HCT116 (cell line): ENCODE measurements around the gene TPX2. TPM values are rescaled to one million over a fixed set of nuclear protein-coding genes. Genes with fewer than 3 reads are reported as not detected.

ENCODE experiments used
- ATAC-seq: fragments of 200-7000 bp; cut with Tn5 transposase; 2 replicates; pipeline ENCODE4 v1.9.1; 2020; ENCODE audit warnings: mild to moderate bottlenecking, moderate library complexity
- BruUV-seq: library from RNA; stranded (reverse); fragments of 400-500 nt; replicated peaks from 2 replicates; lab custom pipeline; 2021; lab: Mats Ljungman, UMichigan
- CTCF ChIA-PET: fragments of 300-600 bp; sonication (Branson Sonifier 250); formaldehyde crosslinking; loops from one replicate; lab custom pipeline; 2021; ENCODE audit warnings: antibody characterized with exemption; lab: Charles Lee
- POLR2A ChIA-PET: fragments of 300-600, 350-600 bp; sonication (Branson Sonifier 250); formaldehyde crosslinking; loops from one replicate; lab custom pipeline; 2021; ENCODE audit warnings: antibody characterized with exemption; lab: Charles Lee
- RAD21 ChIA-PET, 2 experiments: fragments of 300-600 bp; sonication (Branson Sonifier 250); formaldehyde crosslinking; loops; one replicate each; lab custom pipeline; 2023; ENCODE audit warnings: low total read pairs in 2 of 2; ENCODE audit not compliant: uncharacterized antibody in 2 of 2, unreplicated experiment in 2 of 2, low non-redundant PET in 1 of 2; lab: Charles Lee
- DNase-seq: peaks from one replicate; pipeline ENCODE4 v3.0.0-alpha.2; 2010; ENCODE audit warnings: low read depth, low spot score
- H2AFZ ChIP-seq: fragments of 200-600 bp; shearing (Covaris generic), sonication (generic); 2 replicates; pipeline ENCODE4 v1.6.1; 2017; ENCODE audit warnings: low read depth, mixed run types, mixed read lengths, antibody characterized with exemption, low read length; ENCODE audit not compliant: poor library complexity, severe bottlenecking
- H3K27ac ChIP-seq: 2 replicates; pipeline ENCODE4 v1.5.1; 2012; ENCODE audit warnings: low read depth, low read length
- H3K27me3 ChIP-seq: fragments of 200-600 bp; sonication (generic); 2 replicates; pipeline ENCODE4 v1.6.1; 2016; ENCODE audit warnings: mixed run types, low read length, mixed read lengths; ENCODE audit not compliant: insufficient read depth
- H3K36me3 ChIP-seq, 2 experiments: fragments of 200-500 bp in 1 of 2; fragments of 200-600 bp in 1 of 2; sonication (Bioruptor generic) in 1 of 2; sonication (generic) in 1 of 2; 2 replicates each; pipeline versions ENCODE4 v1.5.1 to v1.6.1; 2014 to 2016; ENCODE audit warnings: low read length in 2 of 2, inconsistent platforms in 1 of 2, mixed read lengths in 1 of 2, mixed run types in 1 of 2; ENCODE audit not compliant: insufficient read depth in 2 of 2, control insufficient read depth in 1 of 2
- H3K4me1 ChIP-seq, 2 experiments: fragments of 200-600 bp in 1 of 2; sonication (generic) in 1 of 2; 2 replicates each; pipeline versions ENCODE4 v1.5.1 to v1.6.1; 2012 to 2017; ENCODE audit warnings: low read length in 2 of 2, inconsistent platforms in 1 of 2, mild to moderate bottlenecking in 1 of 2, mixed read lengths in 1 of 2, mixed run types in 1 of 2, moderate library complexity in 1 of 2; ENCODE audit not compliant: insufficient read depth in 2 of 2, control insufficient read depth in 1 of 2
- H3K4me2 ChIP-seq: fragments of 200-600 bp; sonication (generic); 2 replicates; pipeline ENCODE4 v1.6.1; 2017; ENCODE audit warnings: mixed run types, low read length, mixed read lengths
- H3K4me3 ChIP-seq, 2 experiments: fragments of 200-600 bp in 1 of 2; sonication (generic) in 1 of 2; replicated peaks in 1 of 2; 2 replicates each; pipeline ENCODE4 v1.5.1; 2011 to 2016; ENCODE audit warnings: low read length in 2 of 2, control low read depth in 1 of 2, low read depth in 1 of 2, mild to moderate bottlenecking in 1 of 2, mixed read lengths in 1 of 2, mixed run types in 1 of 2
- H3K79me2 ChIP-seq: fragments of 200-600 bp; sonication (generic); 2 replicates; pipeline ENCODE4 v1.6.1; 2017; ENCODE audit warnings: mild to moderate bottlenecking, mixed run types, low read length, moderate library complexity, mixed read lengths; ENCODE audit not compliant: insufficient read depth
- H3K9ac ChIP-seq: fragments of 200-600 bp; sonication (generic); 2 replicates; pipeline ENCODE4 v1.6.1; 2016; ENCODE audit warnings: low read length, mixed read lengths
- H3K9me2 ChIP-seq: fragments of 200-600 bp; sonication (generic), shearing (Covaris generic); 2 replicates; pipeline ENCODE4 v1.6.1; 2017; ENCODE audit warnings: mixed run types, mild to moderate bottlenecking, moderate library complexity; ENCODE audit not compliant: insufficient read depth
- H3K9me3 ChIP-seq, 2 experiments: fragments of 200-500 bp in 1 of 2; fragments of 200-600 bp in 1 of 2; sonication (Bioruptor generic) in 1 of 2; sonication (generic) in 1 of 2; 2 replicates each; pipeline ENCODE4 v1.6.1; 2014 to 2017; ENCODE audit warnings: low read length in 2 of 2, mixed read lengths in 2 of 2, inconsistent platforms in 1 of 2, low read depth in 1 of 2, mild to moderate bottlenecking in 1 of 2, mixed run types in 1 of 2, moderate library complexity in 1 of 2; ENCODE audit not compliant: control insufficient read depth in 1 of 2, insufficient read depth in 1 of 2
- H4K20me1 ChIP-seq: fragments of 200-600 bp; sonication (generic), shearing (Covaris generic); 2 replicates; pipeline ENCODE4 v1.6.1; 2017; ENCODE audit warnings: mixed run types, mild to moderate bottlenecking, moderate library complexity; ENCODE audit not compliant: insufficient read depth
- ATF3 ChIP-seq: IDR thresholded peaks from 2 replicates; pipeline ENCODE4 v1.6.1; 2012
- CBX3 ChIP-seq: IDR thresholded peaks from 2 replicates; pipeline ENCODE4 v1.6.1; 2012; ENCODE audit warnings: low read depth
- CEBPB ChIP-seq: IDR thresholded peaks from 2 replicates; pipeline ENCODE4 v1.6.1; 2012; ENCODE audit warnings: low read depth
- CTCF ChIP-seq, 3 experiments: fragments of 200-600 bp in 1 of 3; sonication (generic) in 1 of 3; IDR thresholded peaks in 2 of 3; conservative IDR thresholded peaks in 1 of 3; 2 replicates each; pipeline ENCODE4 v1.5.1; 2012 to 2017; ENCODE audit warnings: low read depth in 2 of 3, low read length in 2 of 3, antibody characterized with exemption in 1 of 3, borderline replicate concordance in 1 of 3, control low read depth in 1 of 3, mild to moderate bottlenecking in 1 of 3, mixed read lengths in 1 of 3, mixed run types in 1 of 3, moderate library complexity in 1 of 3; ENCODE audit not compliant: insufficient read depth in 1 of 3
- EGR1 ChIP-seq: IDR thresholded peaks from 2 replicates; pipeline ENCODE4 v1.6.1; 2012; ENCODE audit warnings: low read depth
- ELF1 ChIP-seq: IDR thresholded peaks from 2 replicates; pipeline ENCODE4 v1.6.1; 2012; ENCODE audit warnings: low read depth, borderline replicate concordance
- EZH2phosphoT487 ChIP-seq: fragments of 200-600 bp; IDR thresholded peaks from 2 replicates; pipeline ENCODE4 v1.6.1; 2018; ENCODE audit warnings: antibody characterized with exemption, borderline replicate concordance
- FOSL1 ChIP-seq: IDR thresholded peaks from 2 replicates; pipeline ENCODE4 v1.6.1; 2012; ENCODE audit warnings: low read depth
- POLR2A ChIP-seq: IDR thresholded peaks from 2 replicates; pipeline ENCODE4 v1.7.0; 2011; ENCODE audit warnings: borderline replicate concordance; ENCODE audit not compliant: insufficient read depth, insufficient read length; ENCODE audit errors: extremely low read depth
- POLR2AphosphoS5 ChIP-seq: IDR thresholded peaks from 2 replicates; pipeline ENCODE4 v1.6.1; 2011; ENCODE audit warnings: mild to moderate bottlenecking, low read depth, low read length, moderate library complexity
- RAD21 ChIP-seq: IDR thresholded peaks from 2 replicates; pipeline ENCODE4 v1.6.1; 2012; ENCODE audit warnings: low read depth, mild to moderate bottlenecking
- REST ChIP-seq: IDR thresholded peaks from 2 replicates; pipeline ENCODE4 v1.6.1; 2012; ENCODE audit warnings: low read depth
- SIN3A ChIP-seq: IDR thresholded peaks from 2 replicates; pipeline ENCODE4 v1.6.1; 2012; ENCODE audit warnings: low read depth
- SP1 ChIP-seq: IDR thresholded peaks from 2 replicates; pipeline ENCODE4 v1.6.1; 2012; ENCODE audit warnings: low read depth
- SRF ChIP-seq: IDR thresholded peaks from 2 replicates; pipeline ENCODE4 v1.6.1; 2012; ENCODE audit warnings: low read depth
- TCF7L2 ChIP-seq: IDR thresholded peaks from 2 replicates; pipeline ENCODE4 v1.7.0; 2011; ENCODE audit warnings: borderline replicate concordance, inconsistent platforms; ENCODE audit not compliant: insufficient read depth, insufficient read length; ENCODE audit errors: extremely low read depth
- YY1 ChIP-seq: IDR thresholded peaks from 2 replicates; pipeline ENCODE4 v1.6.1; 2011; ENCODE audit warnings: low read length, low read depth, moderate library complexity, mild to moderate bottlenecking; ENCODE audit not compliant: insufficient replicate concordance; ENCODE audit errors: extremely low read depth
- ZBTB33 ChIP-seq: IDR thresholded peaks from 2 replicates; pipeline ENCODE4 v1.6.1; 2011; ENCODE audit warnings: mild to moderate bottlenecking, low read length, moderate library complexity; ENCODE audit not compliant: insufficient replicate concordance; ENCODE audit errors: extremely low read depth
- ZFX ChIP-seq: fragments of 450-650 bp; IDR thresholded peaks from 2 replicates; pipeline ENCODE4 v1.6.1; 2017
- ZNF274 ChIP-seq: fragments of 200-500 bp; sonication (Bioruptor generic); IDR thresholded peaks from 2 replicates; pipeline ENCODE4 v1.6.1; 2014; ENCODE audit warnings: mild to moderate bottlenecking, low read depth, low read length, inconsistent platforms
- intact Hi-C: fragments of 100-400 bp; cut with micrococcal nuclease; formaldehyde crosslinking; loops from 2 replicates; pipeline ENCODE4 v1.10.0; 2022
- total RNA-seq: library from RNA; stranded (reverse); gene quantifications from one replicate; pipeline ENCODE4 v1.2.1, GENCODE V29; 2021; ENCODE audit not compliant: unreplicated experiment

Gene TPX2
- total RNA-seq, 1 experiment from 2014 or later, result 163 TPM

- Histone ChIP-seq H3K36me3 (no peaks in the 10 kb centered on the region), H3K79me2 (no peaks in the 10 kb centered on the region)
- no peak for ATAC-seq
- TF ChIP-seq ZFX (no peak), EZH2phosphoT487 (no peak), FOSL1 (no peak), CBX3 (no peak), RAD21 (no peak), ZBTB33 (no peak), CEBPB (no peak), SRF (no peak), EGR1 (no peak), ATF3 (no peak), POLR2A (no peak), YY1 (no peak), CTCF (IDR thresholded peaks at IDR 0.05 in 2 of 3, conservative IDR thresholded peaks at IDR 0.05 in 1 of 3; ENCODE audit: borderline replicate concordance in 1 of 3, insufficient read depth in 1 of 3, low read depth in 2 of 3, low read length in 2 of 3) (no peak), SP1 (no peak), REST (no peak), ELF1 (no peak), TCF7L2 (no peak), ZNF274 (no peak), POLR2AphosphoS5 (no peak), SIN3A (no peak)
- TF ChIP-seq, all 23 proteins: peak for 0
- H3K9ac ChIP-seq, result no peak overlapping the region
- no peak overlapping the region for H3K4me3 ChIP-seq
- no peak overlapping the region for H3K4me2 ChIP-seq
- intact Hi-C loops, result no loop called here
- no peaks in the 10 kb centered on the region for H3K9me2 ChIP-seq
- BruUV-seq, result no TSS peak
- H3K27me3 ChIP-seq, result no peaks in the 10 kb centered on the region
- peaks cover 14 to 22% of the 10 kb centered on the region in 2 experiments for H3K4me1 ChIP-seq
- H3K9me3 ChIP-seq, result no peaks in the 10 kb centered on the region
- no peak overlapping the region for H3K27ac ChIP-seq
- DNase-seq, result no peak
- H2AFZ ChIP-seq, result no peak overlapping the region
- RAD21 ChIA-PET, result no interaction called here
- CTCF ChIA-PET, result no interaction called here
- POLR2A ChIA-PET, result no interaction called here
- no peaks in the 10 kb centered on the region for H4K20me1 ChIP-seq
Measured at GRCh38 chr20:31831771-31832306, 92.7 kb downstream of the TPX2 start.
